Neutrophil (primary cell): ENCODE results near the gene TIMM13.

ENCODE experiments used
- H3K27ac ChIP-seq: fragments of 200-600 bp; sonication (generic); 2 replicates; pipeline ENCODE4 v1.5.1; 2016; ENCODE audit warnings: mild to moderate bottlenecking, moderate library complexity
- H3K27me3 ChIP-seq: fragments of 200-600 bp; sonication (generic); 2 replicates; pipeline ENCODE4 v1.6.0; 2016; ENCODE audit warnings: mild to moderate bottlenecking
- H3K36me3 ChIP-seq: fragments of 200-600 bp; sonication (generic); 2 replicates; pipeline ENCODE4 v1.5.1; 2017
- H3K4me1 ChIP-seq, 2 experiments: fragments of 200-600 bp in 1 of 2; sonication (generic) in 1 of 2; 1 replicate in 1 of 2; 2 replicates in 1 of 2; pipeline versions ENCODE4 v1.5.1 to v1.6.1; 2013 to 2016; ENCODE audit warnings: low read depth in 1 of 2, low read length in 1 of 2, mild to moderate bottlenecking in 1 of 2, moderate library complexity in 1 of 2; ENCODE audit not compliant: control insufficient read depth in 1 of 2, insufficient read depth in 1 of 2
- H3K4me3 ChIP-seq, 2 experiments: fragments of 200-600 bp in 1 of 2; sonication (generic) in 1 of 2; 1 replicate in 1 of 2; 2 replicates in 1 of 2; pipeline ENCODE4 v1.5.1; 2013 to 2016; ENCODE audit warnings: low read depth in 1 of 2, low read length in 1 of 2, mild to moderate bottlenecking in 1 of 2, moderate library complexity in 1 of 2
- H3K9me3 ChIP-seq: fragments of 200-600 bp; sonication (generic); 2 replicates; pipeline ENCODE4 v1.5.1; 2016
- CTCF ChIP-seq: fragments of 200-600 bp; sonication (generic); IDR thresholded peaks from 2 replicates; pipeline ENCODE4 v1.5.1; 2016; ENCODE audit warnings: antibody characterized with exemption

TIMM13 gene

GRCh38 chr19:2444251-2445002 lies 17.0 kb upstream of the TIMM13 start:
- Histone ChIP-seq H3K36me3 (peaks cover 37% of the 10 kb centered on the region), H3K27ac (no peak overlapping the region), H3K9me3 (no peaks in the 10 kb centered on the region), H3K4me1 (peaks cover 4 to 8% of the 10 kb centered on the region in 2 experiments), H3K27me3 (no peaks in the 10 kb centered on the region), H3K4me3 (no peak overlapping the region)
- no peak for TF ChIP-seq CTCF

- Histone ChIP-seq H3K27ac (no peak overlapping the region), H3K36me3 (peaks cover 37% of the 10 kb centered on the region)
Observed at GRCh38 chr19:2443785-2444182, 16.4 kb upstream of the TIMM13 start.

GRCh38 chr19:2443116-2443784 lies 15.9 kb upstream of the TIMM13 start:
- no peaks in the 10 kb centered on the region for H3K9me3 ChIP-seq
- peaks cover 4 to 8% of the 10 kb centered on the region in 2 experiments for H3K4me1 ChIP-seq
- no peak overlapping the region for H3K27ac ChIP-seq
- no peak overlapping the region for H3K4me3 ChIP-seq
- no peaks in the 10 kb centered on the region for H3K27me3 ChIP-seq
- peaks cover 42% of the 10 kb centered on the region for H3K36me3 ChIP-seq
- no peak for TF ChIP-seq CTCF

More at GRCh38 chr19:2443785-2444182, 16.4 kb upstream of the TIMM13 start:
- H3K4me1 ChIP-seq: peaks cover 4 to 8% of the 10 kb centered on the region in 2 experiments
- no peak for TF ChIP-seq CTCF
- H3K4me3 ChIP-seq: no peak overlapping the region
- no peaks in the 10 kb centered on the region for H3K27me3 ChIP-seq
- H3K9me3 ChIP-seq: no peaks in the 10 kb centered on the region

- no peaks in the 10 kb centered on the region for H3K27me3 ChIP-seq
- TF ChIP-seq CTCF: no peak
- no peaks in the 10 kb centered on the region for H3K9me3 ChIP-seq
- peaks cover 57% of the 10 kb centered on the region for H3K36me3 ChIP-seq
- H3K27ac ChIP-seq: no peak overlapping the region
- peaks cover 0 to 2% of the 10 kb centered on the region in 2 experiments for H3K4me1 ChIP-seq
- no peak overlapping the region for H3K4me3 ChIP-seq
Observed at GRCh38 chr19:2441096-2441752, 13.8 kb upstream of the TIMM13 start.

DNA sequence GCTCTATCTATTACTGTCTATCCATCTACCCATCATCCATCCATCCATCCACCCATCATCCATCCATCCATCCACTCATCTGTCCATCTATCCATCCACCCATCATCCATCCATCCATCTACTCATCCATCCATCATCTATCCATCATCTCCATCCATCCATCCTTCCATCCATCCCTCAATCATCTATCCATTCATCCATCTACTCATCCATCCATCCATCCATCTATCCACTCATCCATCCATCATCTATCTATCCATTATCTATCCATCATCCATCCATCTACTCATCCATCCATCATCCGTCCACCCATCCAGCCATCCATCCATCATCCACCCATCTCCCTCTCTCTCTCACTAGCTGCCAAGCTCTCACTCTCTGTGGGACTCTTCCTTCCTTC lies 13.1 kb upstream of the TIMM13 start:
- no peak overlapping the region for H3K27ac ChIP-seq
- H3K4me3 ChIP-seq: no peak overlapping the region
- no peak for TF ChIP-seq CTCF
- H3K36me3 ChIP-seq: peaks cover 57% of the 10 kb centered on the region
- no peaks in the 10 kb centered on the region for H3K27me3 ChIP-seq
- H3K4me1 ChIP-seq: no peaks in the 10 kb centered on the region
- H3K9me3 ChIP-seq: no peaks in the 10 kb centered on the region
